SK-N-SH (cell line): ENCODE data around the gene PCBP3. TPM values are rescaled to one million over a fixed set of nuclear protein-coding genes. Genes with fewer than 3 reads are reported as not detected.
"Not testable (repeated sequence)": the region's sequence is repeated elsewhere in the genome, so short reads cannot be mapped to it uniquely, and the experiment has no call there.

Experiments
- CTCF ChIA-PET: fragments of 300-600, 350-600 bp; formaldehyde crosslinking; extraction: SDS; loops from one replicate; lab custom pipeline; 2021; lab: Yijun Ruan, JAX
- POLR2A ChIA-PET: fragments of 350-600 bp; sonication (Branson Sonifier 250); formaldehyde crosslinking; extraction: SDS; loops from one replicate; lab custom pipeline; 2020; ENCODE audit warnings: antibody characterized with exemption, inconsistent platforms; lab: Yijun Ruan, JAX
- DNase-seq: peaks from one replicate; pipeline ENCODE4 v3.0.0; 2012
- H2AFZ ChIP-seq: fragments of 200-600 bp; sonication (generic); 2 replicates; pipeline ENCODE4 v1.8.1; 2016; ENCODE audit warnings: antibody characterized with exemption, mild to moderate bottlenecking, low read depth
- H3F3A ChIP-seq: fragments of 200-600 bp; sonication (generic); replicated peaks from 2 replicates; pipeline ENCODE3; 2016; ENCODE audit warnings: antibody characterized with exemption, mild to moderate bottlenecking; ENCODE audit not compliant: insufficient read depth
- H3K27ac ChIP-seq, 2 experiments: fragments of 200-500 bp in 1 of 2; fragments of 200-600 bp in 1 of 2; sonication (Bioruptor generic) in 1 of 2; sonication (generic), shearing (Covaris generic) in 1 of 2; 2 replicates each; pipeline versions ENCODE4 v1.5.1 to v1.6.1; 2014 to 2016; ENCODE audit warnings: low read depth in 2 of 2, inconsistent platforms in 1 of 2, low read length in 1 of 2, mild to moderate bottlenecking in 1 of 2, mixed read lengths in 1 of 2
- H3K27me3 ChIP-seq: fragments of 200-600 bp; sonication (generic), shearing (Covaris generic); 2 replicates; pipeline ENCODE4 v1.6.1; 2016; ENCODE audit warnings: mixed run types; ENCODE audit not compliant: insufficient read depth
- H3K36me3 ChIP-seq, 2 experiments: fragments of 200-500 bp in 1 of 2; fragments of 200-600 bp in 1 of 2; sonication (Bioruptor generic) in 1 of 2; sonication (generic) in 1 of 2; replicated peaks in 1 of 2; 2 replicates each; pipeline versions ENCODE3 to v1.5.1; 2014 to 2016; ENCODE audit warnings: low read length in 1 of 2, mild to moderate bottlenecking in 1 of 2; ENCODE audit not compliant: insufficient read depth in 2 of 2, control insufficient read depth in 1 of 2
- H3K4me1 ChIP-seq, 2 experiments: fragments of 200-500 bp in 1 of 2; fragments of 200-600 bp in 1 of 2; sonication (Bioruptor generic) in 1 of 2; sonication (generic), shearing (Covaris generic) in 1 of 2; 2 replicates each; pipeline versions ENCODE4 v1.5.1 to v1.6.1; 2014 to 2016; ENCODE audit warnings: low read depth in 1 of 2, low read length in 1 of 2, mixed run types in 1 of 2; ENCODE audit not compliant: insufficient read depth in 2 of 2, control insufficient read depth in 1 of 2
- H3K4me2 ChIP-seq: fragments of 200-600 bp; sonication (generic), shearing (Covaris generic); 2 replicates; pipeline ENCODE4 v1.6.1; 2017; ENCODE audit warnings: mixed run types
- H3K4me3 ChIP-seq, 2 experiments: fragments of 200-500 bp in 1 of 2; fragments of 200-600 bp in 1 of 2; sonication (Bioruptor generic) in 1 of 2; sonication (generic), shearing (Covaris generic) in 1 of 2; 2 replicates each; pipeline versions ENCODE4 v1.5.1 to v1.8.1; 2014 to 2016; ENCODE audit warnings: low read depth in 2 of 2, inconsistent platforms in 1 of 2, low read length in 1 of 2, mild to moderate bottlenecking in 1 of 2, mixed read lengths in 1 of 2, moderate library complexity in 1 of 2
- H3K79me2 ChIP-seq: fragments of 200-600 bp; sonication (generic); 2 replicates; pipeline ENCODE4 v1.8.1; 2017; ENCODE audit warnings: mild to moderate bottlenecking; ENCODE audit not compliant: insufficient read depth
- H3K9ac ChIP-seq: fragments of 200-600 bp; sonication (generic); 2 replicates; pipeline ENCODE4 v1.6.1; 2017; ENCODE audit warnings: mixed run types
- H3K9me2 ChIP-seq: fragments of 200-600 bp; sonication (generic); 2 replicates; pipeline ENCODE4 v1.6.1; 2017; ENCODE audit warnings: mixed run types
- H3K9me3 ChIP-seq: fragments of 200-600 bp; sonication (generic); 2 replicates; pipeline ENCODE4 v1.6.1; 2017; ENCODE audit warnings: mixed run types, mild to moderate bottlenecking, moderate library complexity
- H4K20me1 ChIP-seq: fragments of 200-600 bp; sonication (generic); 2 replicates; pipeline ENCODE4 v1.6.1; 2017; ENCODE audit warnings: mild to moderate bottlenecking, mixed run types; ENCODE audit not compliant: insufficient read depth
- NRF1 ChIP-seq: IDR thresholded peaks from 2 replicates; pipeline ENCODE4 v1.6.1; 2012; ENCODE audit warnings: low read depth, mild to moderate bottlenecking, low read length
- RXRA ChIP-seq: IDR thresholded peaks from 2 replicates; pipeline ENCODE4 v1.4.0; 2012; ENCODE audit warnings: low read depth, mild to moderate bottlenecking, borderline replicate concordance
- TCF12 ChIP-seq: IDR thresholded peaks from 2 replicates; pipeline ENCODE4 v1.4.0; 2012
- TEAD4 ChIP-seq: IDR thresholded peaks from 2 replicates; pipeline ENCODE4 v1.4.0; 2012; ENCODE audit warnings: mild to moderate bottlenecking, borderline replicate concordance; ENCODE audit not compliant: insufficient read depth
- USF1 ChIP-seq: IDR thresholded peaks from 2 replicates; pipeline ENCODE4 v1.4.0; 2012; ENCODE audit warnings: low read depth, borderline replicate concordance
- WGBS: methylation state at CpG from one replicate; pipeline ENCODE4 v1.1.6; 2017; ENCODE audit warnings: low lambda C conversion rate; 5-methylcytosine and 5-hydroxymethylcytosine counted together
- polyA plus RNA-seq, 3 experiments: library from polyadenylated mRNA; depleted of rRNA; stranded (reverse); fragments of >200 nt; gene quantifications; 2 replicates each; pipeline ENCODE4 v1.2.3, GENCODE V29; 2012

The PCBP3 gene
- polyA plus RNA-seq, 1 of the 3 experiments (the other 2 are of a cell fraction), result 9.5 TPM

DNA sequence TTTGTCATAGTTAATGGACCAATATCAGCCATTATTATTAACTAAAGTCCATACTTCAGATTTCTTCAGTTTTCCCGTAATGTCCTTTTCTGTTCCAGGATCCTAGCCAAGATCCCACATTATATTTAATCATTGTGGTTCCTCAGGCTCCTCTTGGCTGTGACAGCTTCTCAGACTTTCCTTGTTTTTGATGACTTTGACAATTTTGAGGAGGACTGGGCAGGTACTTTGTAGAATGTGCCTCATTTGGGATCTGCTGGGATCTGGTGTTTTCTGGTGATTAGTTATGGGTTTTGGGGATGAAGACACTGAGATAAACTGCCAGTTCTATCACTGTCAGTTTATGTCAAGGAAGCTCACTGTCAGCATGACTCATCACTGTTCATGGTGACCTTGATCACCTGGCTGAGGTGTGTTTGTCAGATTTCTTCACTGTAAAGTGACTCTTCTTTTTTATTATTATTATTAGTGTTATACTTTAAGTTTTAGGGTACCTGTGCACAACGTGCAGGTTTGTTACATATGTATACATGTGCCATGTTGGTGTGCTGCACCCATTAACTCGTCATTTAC, 66.3 kb downstream of the PCBP3 start:
- POLR2A ChIA-PET, result no interaction called here
- Histone ChIP-seq H3K36me3 (no peaks in the 10 kb centered on the region), H3F3A (no peaks in the 10 kb centered on the region), H3K9me3 (peaks cover 9% of the 10 kb centered on the region; the same call in 1 of the 2 replicates), H3K27ac (no peak overlapping the region), H3K4me3 (no peak overlapping the region), H3K4me1 (peaks cover 2 to 38% of the 10 kb centered on the region in 2 experiments; a peak in 2 of 4 replicates), H3K27me3 (no peaks in the 10 kb centered on the region), H3K4me2 (no peak overlapping the region), H2AFZ (no peak overlapping the region), H3K79me2 (peaks cover 3% of the 10 kb centered on the region; the same call in 1 of the 2 replicates), H3K9ac (no peak overlapping the region), H4K20me1 (no peaks in the 10 kb centered on the region), H3K9me2 (no peaks in the 10 kb centered on the region)
- CTCF ChIA-PET, result no interaction called here
- DNase-seq, result no peak
- 93% methylated on average over 3 of the region's 3 CpGs for WGBS
- TF ChIP-seq TCF12, result no peak
- no peak for TF ChIP-seq TEAD4
- TF ChIP-seq USF1, result no peak
- TF ChIP-seq RXRA, result no peak

- CTCF ChIA-PET, result interaction anchor here (1.4 kb wide), 1 partner anchor 11 kb away, joined by 3 read pairs; no protein-coding TSS in a partner anchor
- H3K4me2 ChIP-seq, H4K20me1 ChIP-seq, H3K27me3 ChIP-seq, H3K9me3 ChIP-seq, H3K4me3 ChIP-seq, H3F3A ChIP-seq, H3K9ac ChIP-seq, DNase-seq, POLR2A ChIA-PET, H3K9me2 ChIP-seq, H3K79me2 ChIP-seq, H3K27ac ChIP-seq, H2AFZ ChIP-seq, H3K36me3 ChIP-seq: not testable (repeated sequence)
- 89% methylated on average over 4 of the region's 5 CpGs for WGBS
- H3K4me1 ChIP-seq, result peaks cover 0 to 32% of the 10 kb centered on the region in 2 experiments; a peak in 2 of 4 replicates
Observed at GRCh38 chr21:45710306-45710705, 66.8 kb downstream of the PCBP3 start.

DNA sequence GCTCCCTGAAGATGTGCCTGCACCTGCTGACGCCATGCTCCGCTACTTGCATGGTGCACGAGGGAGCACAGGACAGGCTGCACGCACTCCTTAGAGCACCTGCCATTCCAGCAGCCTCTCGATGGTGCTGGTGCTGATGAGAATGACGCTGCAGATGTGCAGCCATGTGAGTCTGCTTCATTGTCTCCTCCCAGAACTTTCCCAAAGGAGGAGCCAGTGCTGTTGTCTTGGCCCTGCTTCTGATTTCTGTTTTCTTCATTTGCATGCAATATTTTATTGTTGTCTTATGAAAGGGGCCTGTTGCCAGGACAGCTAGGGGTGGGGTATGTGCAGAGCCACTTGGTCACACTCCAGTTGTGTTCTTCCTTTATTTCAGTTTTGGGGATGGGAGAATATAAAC, 70.1 kb downstream of the PCBP3 start:
- Histone ChIP-seq H3K27ac (no peak overlapping the region), H3K4me2 (no peak overlapping the region), H3K9ac (no peak overlapping the region), H3K9me3 (peaks cover 9% of the 10 kb centered on the region; the same call in 1 of the 2 replicates), H3K27me3 (no peaks in the 10 kb centered on the region), H3K4me1 (peaks cover 0 to 11% of the 10 kb centered on the region in 2 experiments; a peak in 1 of 4 replicates), H3K36me3 (peaks cover 0 to 4% of the 10 kb centered on the region in 2 experiments), H4K20me1 (no peaks in the 10 kb centered on the region), H3K4me3 (no peak overlapping the region), H3F3A (no peaks in the 10 kb centered on the region), H3K9me2 (no peaks in the 10 kb centered on the region), H2AFZ (no peak overlapping the region), H3K79me2 (peaks cover 3% of the 10 kb centered on the region; the same call in 1 of the 2 replicates)
- ChIA-PET CTCF (interaction anchor here (1.7 kb wide), 1 partner anchor 10 kb away, joined by 4 read pairs; no protein-coding TSS in a partner anchor), POLR2A (no interaction called here)
- 91% methylated on average over 6 of the region's 6 CpGs for WGBS
- no peak for TF ChIP-seq NRF1
- no peak for DNase-seq
